OCI-LY1 (cell line): ENCODE data around the gene MAPKAPK3.
A peak's percentile ranks its signal among the peaks of the same experiment; 100 is the strongest.

Experiments
- EZH2 ChIP-seq: fragments of 200-600 bp; sonication (generic), shearing (Covaris generic); IDR thresholded peaks from 2 replicates; pipeline ENCODE4 v1.8.0; 2017; ENCODE audit warnings: borderline replicate concordance, mixed run types, mild to moderate bottlenecking, antibody characterized with exemption, low read length, moderate library complexity, mixed read lengths
- TF ChIP-seq, protein P1 (sequence below): fragments of 200-600 bp; sonication (generic), shearing (Covaris generic); IDR thresholded peaks from 2 replicates; pipeline ENCODE4 v1.5.1; 2017; ENCODE audit warnings: mild to moderate bottlenecking, antibody characterized with exemption, low read length, moderate library complexity, mixed read lengths

DNA sequence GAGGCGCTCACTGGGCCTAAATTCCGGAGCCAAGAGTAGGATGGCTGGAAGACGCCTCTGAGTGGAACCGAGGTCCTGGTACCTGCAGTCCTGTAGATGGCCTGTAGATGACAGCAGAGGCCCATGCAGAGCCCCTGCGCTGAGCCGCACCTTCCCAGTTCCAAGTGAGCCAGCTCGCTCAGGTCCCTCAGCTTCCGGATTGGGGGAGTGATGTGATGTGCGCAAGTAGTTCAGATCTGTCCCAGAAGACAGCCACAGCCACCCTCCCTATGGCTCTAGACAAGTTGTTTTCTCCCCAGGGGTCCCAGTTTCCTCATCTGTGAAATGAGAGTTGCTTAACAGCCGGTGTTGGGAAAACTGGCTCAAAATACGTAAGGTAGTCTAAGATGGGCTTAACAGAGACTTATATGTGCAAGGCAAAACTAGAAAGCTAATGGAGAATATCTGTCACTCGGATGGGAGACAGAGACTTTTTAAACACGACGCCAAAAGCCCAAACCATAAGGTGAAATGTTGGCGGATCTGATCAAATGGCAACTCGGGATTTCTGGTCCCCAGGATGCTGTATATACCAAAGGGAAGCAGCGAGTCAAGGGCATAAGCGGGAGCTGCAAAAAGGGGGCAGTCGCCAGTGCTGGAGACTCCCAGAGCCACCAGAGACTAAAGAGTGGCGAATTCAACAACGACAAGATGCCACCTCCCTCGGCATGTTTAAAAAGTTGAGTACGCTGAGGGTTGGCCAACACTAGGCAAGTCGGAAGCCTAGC, 765 bp upstream of the MAPKAPK3 start:
- TF ChIP-seq, protein P1, sequence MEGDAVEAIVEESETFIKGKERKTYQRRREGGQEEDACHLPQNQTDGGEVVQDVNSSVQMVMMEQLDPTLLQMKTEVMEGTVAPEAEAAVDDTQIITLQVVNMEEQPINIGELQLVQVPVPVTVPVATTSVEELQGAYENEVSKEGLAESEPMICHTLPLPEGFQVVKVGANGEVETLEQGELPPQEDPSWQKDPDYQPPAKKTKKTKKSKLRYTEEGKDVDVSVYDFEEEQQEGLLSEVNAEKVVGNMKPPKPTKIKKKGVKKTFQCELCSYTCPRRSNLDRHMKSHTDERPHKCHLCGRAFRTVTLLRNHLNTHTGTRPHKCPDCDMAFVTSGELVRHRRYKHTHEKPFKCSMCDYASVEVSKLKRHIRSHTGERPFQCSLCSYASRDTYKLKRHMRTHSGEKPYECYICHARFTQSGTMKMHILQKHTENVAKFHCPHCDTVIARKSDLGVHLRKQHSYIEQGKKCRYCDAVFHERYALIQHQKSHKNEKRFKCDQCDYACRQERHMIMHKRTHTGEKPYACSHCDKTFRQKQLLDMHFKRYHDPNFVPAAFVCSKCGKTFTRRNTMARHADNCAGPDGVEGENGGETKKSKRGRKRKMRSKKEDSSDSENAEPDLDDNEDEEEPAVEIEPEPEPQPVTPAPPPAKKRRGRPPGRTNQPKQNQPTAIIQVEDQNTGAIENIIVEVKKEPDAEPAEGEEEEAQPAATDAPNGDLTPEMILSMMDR: peak; percentile 94
- no peak for TF ChIP-seq EZH2
